ENCODE results near the gene IL22RA1. TPM values are rescaled to one million over a fixed set of nuclear protein-coding genes. Genes with fewer than 3 reads are reported as not detected.

The IL22RA1 gene
- total RNA-seq, 1 experiment from 2014 or later = 0.28 TPM

GRCh38 chr1:24139841-24140425, 3.0 kb downstream of the IL22RA1 start (continued):
- TF ChIP-seq CTCF (IDR thresholded peaks at IDR 0.05) (no peak), SMAD3 (CRISPR knock-in tag; IDR thresholded peaks at IDR 0.05; ENCODE audit: borderline replicate concordance) (no peak), AR (CRISPR knock-in tag; IDR thresholded peaks at IDR 0.05) (no peak), ATF6 (CRISPR knock-in tag; IDR thresholded peaks at IDR 0.05) (no peak), ZNF532 (CRISPR knock-in tag; IDR thresholded peaks at IDR 0.05; ENCODE audit: borderline replicate concordance) (no peak), ZNF232 (CRISPR knock-in tag; IDR thresholded peaks at IDR 0.05) (no peak), ZMAT4 (CRISPR knock-in tag; IDR thresholded peaks at IDR 0.05) (no peak), FOXJ3 (CRISPR knock-in tag; IDR thresholded peaks at IDR 0.05; ENCODE audit: borderline replicate concordance) (no peak), PRRX2 (CRISPR knock-in tag; IDR thresholded peaks at IDR 0.05) (no peak)

GRCh38 chr1:24139222-24139489, 3.8 kb downstream of the IL22RA1 start:
- Mint-ChIP-seq H3K27me3 (ENCODE audit: low read depth) (no peaks in the 10 kb centered on the region), H3K27ac (no peak overlapping the region), H3K9me3 (peaks cover 6% of the 10 kb centered on the region), H3K4me3 (no peak overlapping the region), H3K36me3 (no peaks in the 10 kb centered on the region), H3K4me1 (peaks cover 1% of the 10 kb centered on the region; the same call in 1 of the 2 replicates)
- ChIA-PET CTCF (interaction anchor here (0.9 to 3.5 kb wide), 2 partner anchors 11 to 16 kb away, joined by 3 to 23 read pairs; no protein-coding TSS in a partner anchor), POLR2A (no interaction called here)
- ATAC-seq = no peak
- DNase-seq (ENCODE audit: low spot score) = no peak
- TF ChIP-seq USF1 (CRISPR knock-in tag; IDR thresholded peaks at IDR 0.05) (no peak), MYBL2 (CRISPR knock-in tag; IDR thresholded peaks at IDR 0.05) (no peak), ESRRA (CRISPR knock-in tag; IDR thresholded peaks at IDR 0.05; ENCODE audit: borderline replicate concordance) (no peak), GRHL2 (CRISPR knock-in tag; IDR thresholded peaks at IDR 0.05; ENCODE audit: insufficient replicate concordance, severe bottlenecking) (no peak), ATF6 (CRISPR knock-in tag; IDR thresholded peaks at IDR 0.05) (no peak), PRDM15 (CRISPR knock-in tag; IDR thresholded peaks at IDR 0.05) (no peak), RELA (CRISPR knock-in tag; IDR thresholded peaks at IDR 0.05; ENCODE audit: borderline replicate concordance) (no peak), NR3C1 (CRISPR knock-in tag; conservative IDR thresholded peaks at IDR 0.05; ENCODE audit: low read depth) (no peak), TEAD4 (CRISPR knock-in tag; IDR thresholded peaks at IDR 0.05) (no peak), ZNF317 (CRISPR knock-in tag; IDR thresholded peaks at IDR 0.05; ENCODE audit: borderline replicate concordance, low read depth) (no peak)
